Caki2 (cell line): ENCODE measurements around the gene RNF213. TPM values are rescaled to one million over a fixed set of nuclear protein-coding genes. Genes with fewer than 3 reads are reported as not detected.
"Not testable (repeated sequence)": the region's sequence is repeated elsewhere in the genome, so short reads cannot be mapped to it uniquely, and the experiment has no call there.

Experiments
- DNase-seq: peaks from one replicate; pipeline ENCODE4 v3.0.0-alpha.2; 2015; ENCODE audit warnings: low read depth
- in situ Hi-C: cut with HindIII; loops from 2 replicates; pipeline ENCODE4 v1.10.0; 2016; ENCODE audit warnings: low sequenced_read_pairs, low pct_unique_long_range_greater_than_20kb, mixed read lengths
- total RNA-seq: library from RNA; depleted of rRNA; stranded (reverse); fragments of >200 nt; shearing (Covaris generic); gene quantifications from 2 replicates; pipeline ENCODE4 v1.2.3, GENCODE V29; 2014; ENCODE audit warnings: low replicate concordance

Gene RNF213
- total RNA-seq, 1 experiment from 2014 or later = 49.8 TPM

GRCh38 chr17:80322864-80323263, 62.2 kb downstream of the RNF213 start:
- no peak for DNase-seq
- in situ Hi-C loops = no loop called here

- in situ Hi-C loops = no loop called here
- DNase-seq = no peak
Observed at GRCh38 chr17:80323982-80324381, 63.3 kb downstream of the RNF213 start.

- in situ Hi-C loops = no loop called here
- DNase-seq = no peak
Observed at GRCh38 chr17:80327518-80327917, 66.9 kb downstream of the RNF213 start.

- DNase-seq = no peak
- in situ Hi-C loops = no loop called here
Observed at GRCh38 chr17:80328634-80329380, 68.2 kb downstream of the RNF213 start.

GRCh38 chr17:80329421-80329820, 68.8 kb downstream of the RNF213 start:
- DNase-seq, in situ Hi-C loops: not testable (repeated sequence)

GRCh38 chr17:80330276-80330675, 69.6 kb downstream of the RNF213 start:
- in situ Hi-C loops = no loop called here
- no peak for DNase-seq

- DNase-seq, in situ Hi-C loops: not testable (repeated sequence)
Observed at GRCh38 chr17:80330938-80331337, 70.3 kb downstream of the RNF213 start.

GRCh38 chr17:80331820-80332219, 71.2 kb downstream of the RNF213 start:
- in situ Hi-C loops = no loop called here
- DNase-seq = no peak

- no peak for DNase-seq
- in situ Hi-C loops = no loop called here
Observed at GRCh38 chr17:80337195-80337895, 76.7 kb downstream of the RNF213 start.

- no peak for DNase-seq
- in situ Hi-C loops = no loop called here
Observed at GRCh38 chr17:80339118-80339517, 78.5 kb downstream of the RNF213 start.

- in situ Hi-C loops = no loop called here
- no peak for DNase-seq
Observed at GRCh38 chr17:80339731-80340456, 79.2 kb downstream of the RNF213 start.

GRCh38 chr17:80345321-80345720, 84.7 kb downstream of the RNF213 start:
- DNase-seq = no peak

GRCh38 chr17:80345841-80346497, 85.3 kb downstream of the RNF213 start:
- no peak for DNase-seq
- in situ Hi-C loops = no loop called here

More at GRCh38 chr17:80345321-80345720, 84.7 kb downstream of the RNF213 start:
- in situ Hi-C loops = no loop called here

- in situ Hi-C loops = no loop called here
- DNase-seq = no peak
Observed at GRCh38 chr17:80346498-80347275, 86.0 kb downstream of the RNF213 start.

- in situ Hi-C loops = no loop called here
- no peak for DNase-seq
Observed at GRCh38 chr17:80347536-80347935, 86.9 kb downstream of the RNF213 start.

GRCh38 chr17:80347948-80348351, 87.3 kb downstream of the RNF213 start:
- in situ Hi-C loops = no loop called here

GRCh38 chr17:80348551-80349150, 88.0 kb downstream of the RNF213 start:
- DNase-seq = no peak
- in situ Hi-C loops = no loop called here

More at GRCh38 chr17:80347948-80348351, 87.3 kb downstream of the RNF213 start:
- no peak for DNase-seq
